ENCODE data around the gene ZKSCAN1.

DNA sequence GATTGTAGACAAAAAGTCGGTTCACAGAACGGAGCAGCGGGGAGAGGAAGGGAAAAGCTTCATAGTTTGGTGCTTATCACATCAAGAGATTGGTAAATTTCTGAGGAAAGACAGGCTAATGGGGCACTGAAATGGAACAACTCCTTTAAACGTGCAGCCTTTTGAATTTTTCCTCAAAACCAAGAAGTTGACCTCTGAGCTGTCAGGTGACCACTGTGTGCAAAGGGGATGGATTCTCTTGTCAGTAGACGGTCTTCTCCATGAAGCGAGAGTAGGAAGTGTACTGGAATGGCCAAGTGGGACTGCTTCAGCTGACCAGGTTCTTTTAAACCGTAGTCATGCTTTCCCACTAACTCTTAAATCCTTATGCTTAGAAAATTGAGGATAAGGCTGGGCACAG lies 22.9 kb downstream of the ZKSCAN1 start:
- TF ChIP-seq POLR2A (IDR thresholded peaks at IDR 0.05; ENCODE audit: low read length) = no peak
- TF ChIP-seq GATA1 (IDR thresholded peaks at IDR 0.05; ENCODE audit: low read depth, low read length) = no peak

All from erythroblast (primary cell).